PFSK-1 (cell line): ENCODE data around the gene SUSD3.

Experiments used
- FOXP2 ChIP-seq: optimal IDR thresholded peaks from 2 replicates; pipeline ENCODE3; 2011; ENCODE audit warnings: borderline replicate concordance, control low read depth, inconsistent platforms; ENCODE audit not compliant: insufficient read depth; ENCODE audit errors: extremely low read length, extremely low read depth
- POLR2AphosphoS5 ChIP-seq: IDR thresholded peaks from 2 replicates; pipeline ENCODE4 v1.6.1; 2012; ENCODE audit warnings: low read depth, mild to moderate bottlenecking, control low read depth, low read length, moderate library complexity
- REST ChIP-seq, 2 experiments: IDR thresholded peaks; 2 replicates each; pipeline versions ENCODE4 v1.6.1 to v1.8.0; 2011 to 2012; ENCODE audit warnings: low read depth in 2 of 2, low read length in 2 of 2, control low read depth in 1 of 2, inconsistent platforms in 1 of 2, mild to moderate bottlenecking in 1 of 2, moderate library complexity in 1 of 2; ENCODE audit not compliant: insufficient read depth in 1 of 2
- SIN3A ChIP-seq: IDR thresholded peaks from 2 replicates; pipeline ENCODE4 v1.6.1; 2012; ENCODE audit warnings: mild to moderate bottlenecking, low read length, moderate library complexity, borderline replicate concordance; ENCODE audit not compliant: insufficient read depth
- TAF1 ChIP-seq: IDR thresholded peaks from 2 replicates; pipeline ENCODE4 v1.6.1; 2012; ENCODE audit warnings: low read length, control low read depth, borderline replicate concordance; ENCODE audit not compliant: insufficient read depth

Gene SUSD3

GRCh38 chr9:93129691-93130500, 71.4 kb downstream of the SUSD3 start:
- TF ChIP-seq POLR2AphosphoS5: no peak
- TF ChIP-seq TAF1: no peak
- TF ChIP-seq FOXP2: no peak
- no peak for TF ChIP-seq REST (IDR thresholded peaks at IDR 0.05; ENCODE audit: insufficient read depth in 1 of 2, low read depth in 2 of 2, low read length in 2 of 2)
- TF ChIP-seq SIN3A: no peak

GRCh38 chr9:93130861-93131481, 72.5 kb downstream of the SUSD3 start:
- no peak for TF ChIP-seq TAF1
- TF ChIP-seq SIN3A: no peak
- TF ChIP-seq POLR2AphosphoS5: no peak
- no peak for TF ChIP-seq FOXP2
- no peak for TF ChIP-seq REST (IDR thresholded peaks at IDR 0.05; ENCODE audit: insufficient read depth in 1 of 2, low read depth in 2 of 2, low read length in 2 of 2)

GRCh38 chr9:93131599-93132286, 73.2 kb downstream of the SUSD3 start:
- no peak for TF ChIP-seq POLR2AphosphoS5
- TF ChIP-seq FOXP2: no peak
- TF ChIP-seq SIN3A: no peak
- no peak for TF ChIP-seq REST (IDR thresholded peaks at IDR 0.05; ENCODE audit: insufficient read depth in 1 of 2, low read depth in 2 of 2, low read length in 2 of 2)
- TF ChIP-seq TAF1: no peak

GRCh38 chr9:93132287-93132927, 73.9 kb downstream of the SUSD3 start:
- TF ChIP-seq REST (IDR thresholded peaks at IDR 0.05; ENCODE audit: insufficient read depth in 1 of 2, low read depth in 2 of 2, low read length in 2 of 2) (no peak), SIN3A (no peak)
